ENCODE results near the gene IL17RA. TPM values are rescaled to one million over a fixed set of nuclear protein-coding genes. Genes with fewer than 3 reads are reported as not detected.

The IL17RA gene
- total and polyA plus RNA-seq, 2 donors (not counting 3 experiments of a cell fraction or from before 2014, with no cell fraction given) = 13.0 to 19.3 TPM

DNA sequence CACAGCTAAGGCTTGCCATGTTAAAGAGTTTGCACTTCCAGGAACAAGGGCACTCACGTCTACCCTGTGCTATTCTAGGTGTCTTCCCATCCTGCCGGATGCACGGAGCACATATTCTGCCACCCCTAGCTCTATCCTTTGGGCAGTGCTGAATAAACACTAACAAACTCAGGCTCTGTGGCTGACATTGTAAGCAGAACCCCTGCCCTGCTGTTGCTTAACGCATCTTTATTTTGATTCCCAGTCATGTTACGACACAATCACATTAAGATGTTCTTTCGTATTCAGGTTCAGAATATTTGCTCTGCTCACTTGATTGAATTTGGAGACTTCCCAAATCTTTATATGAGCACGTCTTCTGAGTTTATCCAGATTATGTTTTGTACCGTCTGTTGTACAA is 77.9 kb downstream of the IL17RA start:
- dilution Hi-C loops (cut with MboI; ENCODE audit: extremely low pct_ligation_motif_present, low sequenced_read_pairs) = no loop called here

More for the DNA sequence above, 77.9 kb downstream of the IL17RA start:
- H3K4me3 ChIP-seq (replicated peaks in 1 of 3; ENCODE audit: insufficient read depth in 1 of 3, low read depth in 1 of 3, low read length in 3 of 3) = no peak overlapping the region
- peaks cover 11% of the 10 kb centered on the region for H3K4me1 ChIP-seq (ENCODE audit: control insufficient read depth, extremely low read depth, insufficient read depth, low read length)
- no peak overlapping the region for H3K4me2 ChIP-seq (ENCODE audit: insufficient read depth, low read length)
- CTCF ChIA-PET = interaction anchor here (2.8 to 9.1 kb wide), 2 partner anchors 9 to 339 kb away, joined by 11 to 77 read pairs; no protein-coding TSS in a partner anchor
- H3K36me3 ChIP-seq (ENCODE audit: control insufficient read depth in 2 of 2, extremely low read depth in 1 of 2, insufficient read depth in 2 of 2, low read length in 2 of 2) = no peaks in the 10 kb centered on the region
- TF ChIP-seq, protein P1, sequence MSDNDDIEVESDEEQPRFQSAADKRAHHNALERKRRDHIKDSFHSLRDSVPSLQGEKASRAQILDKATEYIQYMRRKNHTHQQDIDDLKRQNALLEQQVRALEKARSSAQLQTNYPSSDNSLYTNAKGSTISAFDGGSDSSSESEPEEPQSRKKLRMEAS (IDR thresholded peaks at IDR 0.05; ENCODE audit: insufficient read depth, insufficient read length) = no peak
- no peak for TF ChIP-seq FOS (IDR thresholded peaks at IDR 0.05; ENCODE audit: borderline replicate concordance, insufficient read depth, low read length)
- TF ChIP-seq GATA2 (IDR thresholded peaks at IDR 0.05; ENCODE audit: insufficient read depth, insufficient read length, low read depth, low read length) = no peak
- TF ChIP-seq MYC (IDR thresholded peaks at IDR 0.05; ENCODE audit: low read depth, low read length) = no peak
- TF ChIP-seq, protein P2, sequence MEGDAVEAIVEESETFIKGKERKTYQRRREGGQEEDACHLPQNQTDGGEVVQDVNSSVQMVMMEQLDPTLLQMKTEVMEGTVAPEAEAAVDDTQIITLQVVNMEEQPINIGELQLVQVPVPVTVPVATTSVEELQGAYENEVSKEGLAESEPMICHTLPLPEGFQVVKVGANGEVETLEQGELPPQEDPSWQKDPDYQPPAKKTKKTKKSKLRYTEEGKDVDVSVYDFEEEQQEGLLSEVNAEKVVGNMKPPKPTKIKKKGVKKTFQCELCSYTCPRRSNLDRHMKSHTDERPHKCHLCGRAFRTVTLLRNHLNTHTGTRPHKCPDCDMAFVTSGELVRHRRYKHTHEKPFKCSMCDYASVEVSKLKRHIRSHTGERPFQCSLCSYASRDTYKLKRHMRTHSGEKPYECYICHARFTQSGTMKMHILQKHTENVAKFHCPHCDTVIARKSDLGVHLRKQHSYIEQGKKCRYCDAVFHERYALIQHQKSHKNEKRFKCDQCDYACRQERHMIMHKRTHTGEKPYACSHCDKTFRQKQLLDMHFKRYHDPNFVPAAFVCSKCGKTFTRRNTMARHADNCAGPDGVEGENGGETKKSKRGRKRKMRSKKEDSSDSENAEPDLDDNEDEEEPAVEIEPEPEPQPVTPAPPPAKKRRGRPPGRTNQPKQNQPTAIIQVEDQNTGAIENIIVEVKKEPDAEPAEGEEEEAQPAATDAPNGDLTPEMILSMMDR (IDR thresholded peaks at IDR 0.05; ENCODE audit: extremely low read depth in 1 of 2, insufficient read depth in 1 of 2, low read depth in 1 of 2, low read length in 2 of 2) = no peak
- no peak for TF ChIP-seq EZH2 (IDR thresholded peaks at IDR 0.05; ENCODE audit: borderline replicate concordance, low read depth, low read length, severe bottlenecking)
- no peak for TF ChIP-seq POLR2A (IDR thresholded peaks at IDR 0.05; ENCODE audit: low read depth, low read length)
- TF ChIP-seq JUN (IDR thresholded peaks at IDR 0.05; ENCODE audit: borderline replicate concordance, insufficient read depth, insufficient read length, low read depth) = no peak
- no peak for TF ChIP-seq POLR2AphosphoS5 (IDR thresholded peaks at IDR 0.05; ENCODE audit: insufficient read depth, low read depth, low read length)
- H3K27me3 ChIP-seq (ENCODE audit: control insufficient read depth in 2 of 2, insufficient read depth in 2 of 2, low read length in 2 of 2) = no peaks in the 10 kb centered on the region
- no peak overlapping the region for H3K9ac ChIP-seq (replicated peaks; ENCODE audit: extremely low read depth, insufficient read depth, low read length)
- H3K27ac ChIP-seq (ENCODE audit: insufficient read depth, low read depth, low read length) = no peak overlapping the region
- H3K9me3 ChIP-seq (replicated peaks; ENCODE audit: control insufficient read depth, insufficient read depth, low read length) = no peaks in the 10 kb centered on the region
- POLR2A ChIA-PET = no interaction called here
- FAIRE-seq (no peak), DNase-seq (ENCODE audit: low read depth, low spot score) (no peak)
- H3K9me1 ChIP-seq (replicated peaks; ENCODE audit: control insufficient read depth, extremely low read depth, insufficient read depth, low read length) = no peaks in the 10 kb centered on the region
- no peak overlapping the region for H2AFZ ChIP-seq (ENCODE audit: low read depth, low read length)
- no peaks in the 10 kb centered on the region for H4K20me1 ChIP-seq (replicated peaks; ENCODE audit: control insufficient read depth, extremely low read depth, insufficient read depth, low read length)
- no TSS peak for BruUV-seq (replicated peaks)
- H3K79me2 ChIP-seq (ENCODE audit: control insufficient read depth, insufficient read depth, low read length) = peaks cover 2% of the 10 kb centered on the region
- intact Hi-C loops (cut with micrococcal nuclease) = no loop called here
